GM21529 (cell line): Measurements from ENCODE around the gene LRIG3.

Experiments used
- ATAC-seq: cut with Tn5 transposase; IDR thresholded peaks from one replicate; pipeline ENCODE4 v1.9.1; 2021; ENCODE audit not compliant: unreplicated experiment

LRIG3 gene

GRCh38 chr12:58932806-58933681, 12.7 kb upstream of the LRIG3 start:
- ATAC-seq = no peak

GRCh38 chr12:58931518-58931917, 11.2 kb upstream of the LRIG3 start:
- ATAC-seq = no peak

GRCh38 chr12:58930770-58931324, 10.5 kb upstream of the LRIG3 start:
- no peak for ATAC-seq

- no peak for ATAC-seq
Measured at GRCh38 chr12:58927120-58927519, 6.8 kb upstream of the LRIG3 start.

DNA sequence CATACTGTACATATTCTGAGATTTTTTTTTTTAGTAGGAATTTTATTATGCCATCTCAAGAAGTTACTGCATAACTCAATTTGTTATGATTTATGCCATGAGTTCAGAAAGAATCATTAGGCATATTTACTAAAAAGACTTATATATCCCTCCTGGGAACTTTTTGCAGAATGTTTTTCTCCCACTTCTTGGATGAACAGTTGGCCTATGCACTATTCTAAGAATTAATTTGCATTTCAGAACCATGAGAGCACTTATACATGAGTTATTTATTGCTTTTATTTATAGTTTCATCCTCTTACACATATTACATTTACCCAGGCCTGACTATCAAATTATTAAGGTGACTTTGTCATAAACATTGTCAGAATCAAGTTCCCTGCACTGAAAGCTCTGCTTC, 6.3 kb upstream of the LRIG3 start:
- no peak for ATAC-seq

DNA sequence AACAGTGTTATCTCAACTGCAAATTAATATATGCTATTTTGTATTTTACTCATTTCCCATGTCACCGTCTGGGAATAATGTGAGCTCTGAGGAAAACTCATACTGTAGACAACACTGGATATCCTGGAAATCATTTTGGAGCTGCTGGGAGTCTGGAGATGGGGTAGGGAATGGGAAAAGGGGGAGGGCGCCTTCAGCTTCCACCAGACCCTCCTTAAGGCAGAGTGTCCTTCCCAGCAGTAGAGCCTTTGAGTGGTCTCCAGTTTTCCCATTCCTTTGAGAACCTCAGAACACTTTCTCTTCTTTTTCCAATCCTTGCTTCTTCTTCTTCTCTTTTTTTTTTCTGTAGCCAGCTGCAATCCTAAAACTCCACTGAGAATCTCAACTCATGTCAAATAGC, 5.4 kb upstream of the LRIG3 start:
- ATAC-seq = no peak

DNA sequence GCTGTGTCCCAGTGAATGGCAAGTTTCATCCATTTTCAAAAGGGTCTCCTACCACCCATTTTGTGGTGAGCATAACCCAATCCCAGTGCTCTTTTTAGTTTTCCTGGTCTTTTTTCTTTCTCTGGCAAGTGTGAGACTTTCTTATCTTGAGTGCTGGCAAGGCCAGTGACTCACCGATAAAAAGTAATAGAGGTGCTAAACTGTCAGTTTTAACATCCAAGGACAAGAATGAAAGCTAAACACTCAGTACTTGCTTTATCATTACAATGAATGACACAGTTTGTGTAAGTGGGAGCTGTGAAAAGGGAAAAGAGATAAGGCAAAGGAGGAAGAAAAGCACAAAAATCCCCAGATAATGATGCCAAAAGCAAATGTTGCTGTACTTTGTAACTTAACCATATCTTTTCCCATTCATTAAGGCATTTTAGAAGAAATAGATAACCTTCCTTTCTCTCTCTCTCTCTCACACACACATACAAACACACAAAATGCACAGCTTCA, 4.9 kb upstream of the LRIG3 start:
- ATAC-seq = no peak

DNA sequence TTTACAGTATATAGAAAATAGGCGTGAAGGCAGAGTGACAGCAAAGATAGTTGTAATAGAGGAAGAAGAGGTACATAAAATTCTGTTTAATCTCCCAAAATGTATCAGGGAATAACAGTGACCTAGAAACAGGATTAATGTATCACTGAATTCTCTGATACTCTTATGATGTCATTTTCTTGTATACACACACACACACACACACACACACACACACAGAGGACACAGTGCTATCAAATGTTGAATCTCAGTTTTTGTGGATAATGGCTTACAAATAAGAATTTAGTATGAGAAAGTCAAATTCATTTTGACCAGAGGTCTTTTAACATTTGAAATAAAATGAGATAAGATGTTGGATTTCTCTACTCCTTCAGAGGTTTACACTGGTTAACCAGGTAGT, 4.3 kb upstream of the LRIG3 start:
- ATAC-seq = no peak

- no peak for ATAC-seq
Measured at GRCh38 chr12:58923781-58924180, 3.5 kb upstream of the LRIG3 start.

DNA sequence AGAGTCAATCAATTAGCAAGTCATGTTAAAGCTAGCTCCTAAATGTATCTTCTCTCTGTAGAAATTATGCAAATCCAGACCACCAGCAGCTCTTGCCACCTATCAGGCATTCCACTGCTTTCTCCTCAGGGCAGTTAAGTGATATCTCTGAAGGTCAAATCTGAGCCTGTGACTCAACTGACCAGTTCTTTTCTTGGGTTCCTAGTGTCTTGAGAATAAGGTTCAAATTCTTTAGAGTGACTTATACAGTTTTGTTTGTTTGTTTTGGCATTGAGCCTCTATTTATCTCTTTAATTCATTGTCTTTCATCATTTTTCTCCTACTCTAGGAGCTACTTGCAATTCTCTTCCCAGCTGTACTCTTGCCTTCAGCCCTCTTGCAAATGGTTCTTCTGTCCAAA, 2.5 kb upstream of the LRIG3 start:
- ATAC-seq = no peak

GRCh38 chr12:58920961-58921861, 907 bp upstream of the LRIG3 start:
- no peak for ATAC-seq

DNA sequence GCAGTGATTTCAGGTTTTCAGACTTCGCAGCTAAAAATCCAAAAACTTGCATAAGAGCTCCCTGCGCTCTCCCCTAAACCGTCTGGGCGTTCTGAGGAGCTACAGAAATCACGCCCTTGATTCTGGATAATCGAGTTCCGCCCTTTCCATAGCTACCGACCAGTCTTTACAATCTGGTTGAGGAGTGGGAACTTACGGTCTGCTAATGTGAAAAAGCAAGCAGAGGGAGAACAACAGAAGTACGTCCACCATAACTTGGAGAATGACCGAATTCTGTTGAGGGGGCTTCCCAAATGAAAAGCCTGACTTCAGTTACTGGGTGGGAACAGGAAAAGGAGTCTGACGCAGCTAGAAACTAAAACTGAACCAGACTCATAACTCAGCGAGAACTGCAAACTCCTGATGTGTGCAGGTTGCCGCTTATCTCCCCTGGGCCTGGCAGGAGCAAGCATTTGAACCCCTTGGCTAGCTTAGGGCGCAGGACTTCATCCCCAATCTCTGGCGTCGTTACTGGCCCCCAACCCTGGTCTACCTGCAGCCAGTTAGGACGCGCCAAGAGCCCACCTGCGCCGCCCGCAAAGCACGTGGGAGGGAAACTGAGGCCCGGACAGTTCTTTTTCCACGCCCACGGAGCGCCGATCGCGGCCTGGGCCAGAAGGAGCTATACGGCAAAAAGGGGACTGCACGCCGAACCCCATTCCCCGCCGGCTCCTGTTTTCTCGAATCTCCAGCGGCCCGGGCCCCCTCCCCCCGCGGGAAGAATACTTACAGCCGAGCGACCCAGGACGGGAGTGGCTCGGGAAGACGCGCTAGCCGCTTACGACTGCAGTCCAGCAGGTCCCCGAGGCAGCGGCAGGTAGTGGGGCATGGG, 838 bp downstream of the LRIG3 start:
- ATAC-seq = peak; percentile 43

DNA sequence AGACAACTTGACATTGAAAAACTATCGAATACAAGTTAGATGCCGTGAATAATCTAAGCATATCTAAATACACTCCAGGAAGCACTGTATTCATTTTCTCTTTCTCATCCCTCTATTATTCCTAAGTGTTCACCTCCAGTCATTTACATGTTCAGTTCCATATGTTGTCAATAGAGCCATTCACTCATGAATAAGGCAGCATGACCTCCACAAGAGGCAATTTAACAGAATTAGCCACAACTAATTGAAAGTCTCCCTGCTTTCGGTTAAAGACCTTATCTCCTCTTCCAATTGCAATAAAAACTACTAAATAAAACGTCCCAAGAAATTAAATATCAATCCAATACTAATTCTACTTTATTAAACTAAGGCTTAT, 1.8 kb downstream of the LRIG3 start:
- ATAC-seq = no peak

DNA sequence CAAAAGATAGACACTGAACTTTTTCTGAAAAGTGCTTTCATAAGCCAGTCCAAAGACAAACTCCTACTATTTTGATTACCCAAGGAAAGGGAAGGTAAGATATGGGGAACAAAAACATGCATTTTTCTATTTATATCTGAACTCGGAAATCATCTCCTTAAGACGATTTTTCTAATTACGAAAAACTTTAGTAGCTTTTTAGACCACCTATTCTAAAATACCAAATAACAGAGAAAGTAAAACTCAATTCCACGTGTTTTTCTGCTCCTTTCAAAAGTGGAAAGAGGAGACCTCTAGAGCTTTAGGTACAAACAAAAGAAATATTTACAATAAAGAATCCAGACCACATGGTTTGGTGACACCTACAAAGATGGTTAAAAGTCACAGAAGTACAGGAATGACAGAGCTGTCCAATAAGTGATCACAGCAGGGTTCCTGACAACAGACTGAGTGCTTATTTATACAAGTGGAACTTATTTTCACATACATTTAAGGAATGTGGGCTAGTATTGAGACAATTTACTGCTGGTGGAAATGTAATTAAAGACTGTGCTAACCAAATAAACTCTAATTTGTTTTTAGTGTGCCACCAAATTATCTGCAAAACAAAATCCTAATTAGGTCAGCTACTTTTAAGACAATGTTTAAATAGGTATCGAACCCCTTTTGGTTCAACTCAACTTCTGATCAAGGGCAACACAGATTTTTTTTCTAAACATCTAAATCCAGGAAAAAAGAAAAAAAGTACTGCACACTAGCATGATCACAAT, 2.4 kb downstream of the LRIG3 start:
- no peak for ATAC-seq

DNA sequence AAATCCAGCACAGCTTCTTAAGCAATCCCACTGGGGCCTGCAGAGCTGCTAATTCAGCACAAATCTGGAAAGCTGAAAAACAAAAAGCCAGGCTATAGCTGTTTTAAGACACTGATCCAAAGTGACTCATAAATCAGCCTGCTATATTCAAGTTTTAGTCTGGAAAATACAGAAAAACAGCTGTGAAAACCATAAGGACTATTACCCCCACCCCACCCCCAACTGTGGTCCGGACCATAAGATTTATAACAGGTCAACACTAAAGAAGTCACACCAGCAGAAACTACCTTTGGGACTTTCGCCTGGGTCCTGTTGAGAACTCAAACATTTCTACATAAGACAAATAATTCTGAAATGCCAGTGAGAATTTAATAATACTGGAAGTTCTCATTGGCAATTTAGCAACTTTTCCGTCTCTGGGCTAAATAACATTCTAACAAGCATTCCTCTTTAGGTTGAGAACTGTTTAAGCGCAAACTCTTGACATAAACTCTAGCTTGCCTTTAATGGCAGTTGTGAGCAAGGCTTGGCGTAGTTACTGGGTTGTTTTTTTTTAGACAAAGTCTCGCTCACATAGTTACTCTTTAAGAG, 3.3 kb downstream of the LRIG3 start:
- no peak for ATAC-seq

DNA sequence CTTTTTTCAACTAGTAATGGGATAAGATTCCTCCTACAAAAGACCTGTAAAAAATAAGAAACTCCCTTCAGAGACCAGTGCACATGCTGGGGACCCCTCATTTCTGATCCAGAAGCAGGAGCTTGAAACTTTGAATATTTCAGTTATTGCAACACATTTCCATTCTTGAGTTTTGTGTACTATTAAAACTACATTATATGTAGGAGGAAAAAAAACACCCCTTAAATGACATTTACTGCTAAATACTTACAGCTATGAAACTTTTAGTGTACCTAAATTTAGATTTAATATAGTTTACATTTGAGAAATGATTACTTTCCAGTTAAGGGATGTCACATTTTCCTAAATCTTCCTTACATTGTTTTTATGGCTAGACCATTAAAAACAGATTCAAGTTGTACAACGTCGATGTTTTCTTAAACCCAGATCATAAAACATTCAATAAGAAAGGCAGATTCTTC, 4.1 kb downstream of the LRIG3 start:
- no peak for ATAC-seq

DNA sequence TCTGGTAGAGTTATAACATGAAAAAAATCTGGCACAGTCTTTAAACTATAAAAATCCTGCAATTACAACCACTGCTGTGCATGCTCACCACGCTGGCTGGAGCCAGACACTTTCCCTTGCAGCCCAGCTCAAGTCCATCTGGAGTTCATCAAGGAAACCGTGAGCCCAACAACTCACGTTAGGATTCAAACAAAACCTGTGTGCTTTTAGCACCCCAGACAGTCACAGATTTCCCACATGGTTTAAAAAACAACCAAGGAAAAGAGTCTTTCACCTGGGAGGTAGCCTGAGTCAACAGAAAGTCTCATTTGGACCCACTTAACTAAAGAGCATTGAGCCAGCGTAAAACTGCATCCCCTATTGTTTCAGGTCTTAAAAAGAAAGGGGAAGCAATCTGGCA, 4.7 kb downstream of the LRIG3 start:
- ATAC-seq = no peak

DNA sequence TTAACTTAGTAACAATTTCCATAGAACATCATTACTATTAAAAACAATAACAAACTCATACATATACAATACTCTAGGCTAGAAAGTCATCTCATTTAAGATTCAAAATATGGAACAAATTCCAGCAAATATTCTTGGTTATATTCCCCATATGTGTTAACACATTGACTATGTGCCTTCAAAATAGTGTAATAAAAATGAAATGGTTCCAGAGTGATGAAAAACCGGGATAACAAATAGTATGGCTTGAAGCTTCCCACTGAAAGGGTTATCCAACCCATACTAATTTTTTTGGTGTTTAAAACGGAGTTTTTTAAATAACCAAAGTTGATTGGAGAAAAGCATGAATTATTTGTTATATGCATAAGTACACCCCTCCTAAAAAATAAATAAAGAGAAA, 5.3 kb downstream of the LRIG3 start:
- no peak for ATAC-seq

DNA sequence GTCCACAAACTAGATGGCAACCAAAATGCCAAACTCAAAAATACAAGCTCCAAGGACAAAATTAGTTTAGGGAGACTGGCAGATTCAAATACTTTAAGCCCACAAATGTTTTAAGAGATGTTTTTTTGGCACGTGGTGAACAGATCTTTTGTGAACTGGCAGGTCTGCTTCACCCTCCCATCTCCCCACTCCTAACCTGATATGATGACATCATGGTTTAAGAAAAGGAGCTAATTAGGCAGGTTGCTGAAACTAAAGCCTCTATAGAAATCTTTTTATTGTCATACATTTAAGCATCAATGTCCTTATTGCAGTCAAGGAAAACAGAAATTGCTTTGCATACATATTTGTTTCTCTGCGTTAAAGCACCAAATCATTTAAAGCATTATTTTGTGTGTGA, 5.8 kb downstream of the LRIG3 start:
- ATAC-seq = no peak
